HG03097 (cell line): ENCODE data around the gene OR2T8.
A peak's percentile ranks its signal among the peaks of the same experiment; 100 is the strongest.

Source experiments
- ATAC-seq: cut with Tn5 transposase; IDR thresholded peaks from one replicate; pipeline ENCODE4 v1.9.1; 2021; ENCODE audit not compliant: unreplicated experiment, low FRiP score

OR2T8 gene

GRCh38 chr1:247919952-247920351 is at the start of gene OR2T8:
OR2T8 (plus strand) TSS chr1:247920252; CDS start chr1:247921018, 766 bp downstream.
- no peak for ATAC-seq

GRCh38 chr1:247883346-247883745 is 36.7 kb upstream of the OR2T8 start:
- ATAC-seq: no peak

- ATAC-seq: no peak
Measured at GRCh38 chr1:247884797-247885413, 35.1 kb upstream of the OR2T8 start.

- no peak for ATAC-seq
Measured at GRCh38 chr1:247895163-247895637, 24.9 kb upstream of the OR2T8 start, which contains the start of gene OR2W3. OR2W3 (plus strand) TSS chr1:247895587; CDS start chr1:247895587, 0 bp downstream.

GRCh38 chr1:247895976-247896375 is 24.1 kb upstream of the OR2T8 start:
- ATAC-seq: no peak

GRCh38 chr1:247904122-247904521 is 15.9 kb upstream of the OR2T8 start:
- ATAC-seq: no peak

GRCh38 chr1:247905181-247905580 is 14.9 kb upstream of the OR2T8 start:
- ATAC-seq: no peak

- ATAC-seq: no peak
Measured at GRCh38 chr1:247905910-247906503, 14.0 kb upstream of the OR2T8 start.

GRCh38 chr1:247906504-247907047 is 13.5 kb upstream of the OR2T8 start:
- ATAC-seq: no peak

- ATAC-seq: no peak
Measured at GRCh38 chr1:247908766-247909165, 11.3 kb upstream of the OR2T8 start.

- no peak for ATAC-seq
Measured at GRCh38 chr1:247913786-247914185, 6.3 kb upstream of the OR2T8 start.

- no peak for ATAC-seq
Measured at GRCh38 chr1:247914941-247915662, 5.0 kb upstream of the OR2T8 start.

GRCh38 chr1:247923941-247924340 is 3.9 kb downstream of the OR2T8 start:
- ATAC-seq: no peak

- ATAC-seq: no peak
Measured at GRCh38 chr1:247924868-247925267, 4.8 kb downstream of the OR2T8 start, which contains the start of gene OR2AJ1. OR2AJ1 (plus strand) TSS chr1:247924889; CDS start chr1:247933769, 8,880 bp downstream.

- ATAC-seq: no peak
Measured at GRCh38 chr1:247933989-247934388, 13.9 kb downstream of the OR2T8 start.

- no peak for ATAC-seq
Measured at GRCh38 chr1:247935781-247936180, 15.7 kb downstream of the OR2T8 start.

GRCh38 chr1:247936415-247936814 is 16.4 kb downstream of the OR2T8 start:
- no peak for ATAC-seq

GRCh38 chr1:247936965-247937734 is 17.1 kb downstream of the OR2T8 start:
- peak; percentile 100 for ATAC-seq

- no peak for ATAC-seq
Measured at GRCh38 chr1:247942624-247943023, 22.6 kb downstream of the OR2T8 start.

- no peak for ATAC-seq
Measured at GRCh38 chr1:247948558-247948957, 28.5 kb downstream of the OR2T8 start, which contains the start of gene OR2L8. OR2L8 (plus strand) TSS chr1:247948858; CDS start chr1:247948858, 0 bp downstream.
